B cell (primary cell): ENCODE measurements around the gene RTCB. TPM values are rescaled to one million over a fixed set of nuclear protein-coding genes. Genes with fewer than 3 reads are reported as not detected.

Experiments used
- ATAC-seq: fragments of 200-7000 bp; cut with Tn5 transposase; one replicate; pipeline ENCODE4 v1.10.0; 2021; ENCODE audit warnings: low read depth, mild to moderate bottlenecking, moderate number of reproducible peaks, moderate library complexity
- CTCF ChIA-PET: fragments of 350-600 bp; sonication (Branson Sonifier 250); formaldehyde crosslinking; loops from one replicate; lab custom pipeline; 2021; ENCODE audit warnings: antibody characterized with exemption, inconsistent platforms; lab: Charles Lee
- POLR2A ChIA-PET: fragments of 350-600 bp; sonication (Branson Sonifier 250); formaldehyde crosslinking; loops from one replicate; lab custom pipeline; 2021; ENCODE audit warnings: antibody characterized with exemption; lab: Charles Lee
- DNase-seq: peaks from one replicate; pipeline ENCODE4 v3.0.0; 2013
- H2AFZ ChIP-seq: 2 replicates; pipeline ENCODE4 v1.6.1; 2012; ENCODE audit warnings: mild to moderate bottlenecking, low read depth, low read length; ENCODE audit not compliant: insufficient read depth, poor library complexity, severe bottlenecking
- H3K27ac ChIP-seq, 2 donors: 1 replicate in 1 of 2; 2 replicates in 1 of 2; pipeline ENCODE4 v1.5.1; 2012 to 2013; ENCODE audit warnings: low read length in 2 of 2, mild to moderate bottlenecking in 2 of 2, moderate library complexity in 1 of 2
- H3K27me3 ChIP-seq, 4 experiments: fragments of 200-600 bp in 1 of 4; sonication (generic) in 1 of 4; replicated peaks in 1 of 4; 1 replicate in 2 of 4; 2 replicates in 2 of 4; pipeline versions ENCODE4 v1.6.1 to v1.7.0; 2013 to 2016; ENCODE audit warnings: low read length in 3 of 4, mild to moderate bottlenecking in 2 of 4, mixed read lengths in 1 of 4, moderate library complexity in 1 of 4; ENCODE audit not compliant: insufficient read depth in 4 of 4, control insufficient read depth in 3 of 4; ENCODE audit errors: control extremely low read depth in 1 of 4
- H3K36me3 ChIP-seq, 2 experiments: replicated peaks in 1 of 2; 1 replicate in 1 of 2; 2 replicates in 1 of 2; pipeline versions ENCODE4 v1.6.1 to v1.7.1; 2013; ENCODE audit warnings: low read length in 1 of 2; ENCODE audit not compliant: insufficient read depth in 2 of 2, control insufficient read depth in 1 of 2; ENCODE audit errors: control extremely low read depth in 1 of 2, extremely low read depth in 1 of 2
- H3K4me1 ChIP-seq, 2 donors: fragments of 200-600 bp in 1 of 2; sonication (generic) in 1 of 2; 1 replicate in 1 of 2; 2 replicates in 1 of 2; pipeline versions ENCODE4 v1.5.1 to v1.6.1; 2013 to 2017; ENCODE audit warnings: low read length in 2 of 2; ENCODE audit not compliant: control insufficient read depth in 2 of 2, insufficient read depth in 2 of 2
- H3K4me2 ChIP-seq: replicated peaks from 2 replicates; pipeline ENCODE3; 2012; ENCODE audit warnings: mild to moderate bottlenecking, low read depth, low read length; ENCODE audit not compliant: poor library complexity, severe bottlenecking
- H3K4me3 ChIP-seq, 5 experiments: fragments of 200-600 bp in 1 of 5; sonication (generic) in 1 of 5; 1 replicate in 3 of 5; 2 replicates in 2 of 5; pipeline versions ENCODE4 v1.5.1 to v1.7.0; 2011 to 2016; ENCODE audit warnings: low read length in 4 of 5, mild to moderate bottlenecking in 4 of 5, low read depth in 2 of 5, control low read depth in 1 of 5, moderate library complexity in 1 of 5; ENCODE audit not compliant: insufficient read depth in 1 of 5; ENCODE audit errors: control extremely low read depth in 1 of 5, extremely low read depth in 1 of 5
- H3K79me2 ChIP-seq: fragments of 200-600 bp; sonication (generic); one replicate; pipeline ENCODE4 v1.6.0; 2016; ENCODE audit warnings: low read length; ENCODE audit not compliant: control insufficient read depth, insufficient read depth
- H3K9ac ChIP-seq: fragments of 200-600 bp; sonication (generic); 2 replicates; pipeline ENCODE4 v1.6.1; 2017; ENCODE audit warnings: mild to moderate bottlenecking, low read length, moderate library complexity
- H3K9me3 ChIP-seq, 3 donors: one replicate each; pipeline versions ENCODE4 v1.6.1 to v1.7.1; 2013; ENCODE audit warnings: low read length in 2 of 3; ENCODE audit not compliant: control insufficient read depth in 2 of 3, insufficient read depth in 1 of 3; ENCODE audit errors: control extremely low read depth in 1 of 3
- H4K20me1 ChIP-seq: 2 replicates; pipeline ENCODE4 v1.6.0; 2012; ENCODE audit warnings: mild to moderate bottlenecking, low read length; ENCODE audit not compliant: insufficient read depth, control insufficient read depth, poor library complexity, severe bottlenecking
- H3K27ac Mint-ChIP-seq: one replicate; pipeline ENCODE4 v1.8.0; 2021; ENCODE audit warnings: mixed read lengths
- H3K27me3 Mint-ChIP-seq: one replicate; pipeline ENCODE4 v1.8.0; 2021; ENCODE audit warnings: mixed read lengths
- H3K4me1 Mint-ChIP-seq: one replicate; pipeline ENCODE4 v1.8.0; 2021; ENCODE audit warnings: mixed read lengths
- H3K4me3 Mint-ChIP-seq: one replicate; pipeline ENCODE4 v1.8.0; 2021; ENCODE audit warnings: mixed read lengths
- H3K9me3 Mint-ChIP-seq: one replicate; pipeline ENCODE4 v1.8.0; 2022; ENCODE audit warnings: mixed read lengths; ENCODE audit not compliant: insufficient read depth
- CTCF ChIP-seq: fragments of 200-600 bp; IDR thresholded peaks from one replicate; pipeline ENCODE4 v1.8.0; 2022; ENCODE audit warnings: antibody characterized with exemption, mild to moderate bottlenecking
- EZH2 ChIP-seq: IDR thresholded peaks from 2 replicates; pipeline ENCODE4 v1.6.1; 2012; ENCODE audit warnings: borderline replicate concordance, low read depth, mild to moderate bottlenecking, moderate library complexity, low read length; ENCODE audit not compliant: insufficient read depth, poor library complexity, severe bottlenecking
- WGBS: methylation state at CpG from one replicate; pipeline ENCODE4 v1.1.5; 2013; ENCODE audit warnings: missing lambda C conversion rate; ENCODE audit not compliant: insufficient coverage; 5-methylcytosine and 5-hydroxymethylcytosine counted together
- intact Hi-C: fragments of 100-400 bp; cut with micrococcal nuclease; formaldehyde crosslinking; loops from one replicate; pipeline ENCODE4 v1.10.0; 2022
- polyA plus RNA-seq: library from polyadenylated mRNA; depleted of rRNA; stranded (reverse); fragments of >200 nt; gene quantifications from 2 replicates; pipeline ENCODE4 v1.2.3, GENCODE V29; 2012
- total RNA-seq, 2 donors: library from RNA; stranded (reverse); fragments of 120-200 nt in 1 of 2; gene quantifications; 1 replicate in 1 of 2; 2 replicates in 1 of 2; pipeline versions ENCODE4 v1.2.3 to v1.2.4, GENCODE V29; 2013 to 2022

RTCB gene
- total and polyA plus RNA-seq, 2 donors (not counting 1 experiment from before 2014, with no cell fraction given): 32.8 to 60.1 TPM

- H4K20me1 ChIP-seq: no peaks in the 10 kb centered on the region
- H2AFZ ChIP-seq: peak overlapping the region; percentile 0
- H3K4me3 Mint-ChIP-seq: peak overlapping the region; percentile 26
- H3K36me3 ChIP-seq: peaks cover 21 to 38% of the 10 kb centered on the region in 2 experiments
- no peaks in the 10 kb centered on the region for H3K27me3 Mint-ChIP-seq
- no peak for TF ChIP-seq EZH2
- no peak for TF ChIP-seq CTCF
- peak; percentile 79 for DNase-seq
- WGBS: no CpG with 5 or more reads among the region's 3 CpGs
- H3K4me2 ChIP-seq: peak overlapping the region; percentile 68
- H3K4me3 ChIP-seq: peak overlapping the region in 1 of 5 experiments; percentile 36
- peak overlapping the region; percentile 56 to 65 for H3K27ac ChIP-seq
- peaks cover 55% of the 10 kb centered on the region for H3K4me1 Mint-ChIP-seq
- CTCF ChIA-PET: no interaction called here
- H3K4me1 ChIP-seq: peaks cover 45% of the 10 kb centered on the region in 2 donors
- no peaks in the 10 kb centered on the region for H3K27me3 ChIP-seq
- intact Hi-C loops: loop anchor here (1.0 kb wide), 1 partner anchor 68 kb away; no protein-coding TSS in a partner anchor
- peaks cover 0 to 5% (median 1%) of the 10 kb centered on the region in 3 donors for H3K9me3 ChIP-seq
- peak overlapping the region; percentile 21 for H3K9ac ChIP-seq
- peak; percentile 69 for ATAC-seq
- peaks cover 42% of the 10 kb centered on the region for H3K79me2 ChIP-seq
- no peaks in the 10 kb centered on the region for H3K9me3 Mint-ChIP-seq
- peak overlapping the region; percentile 62 for H3K27ac Mint-ChIP-seq
- POLR2A ChIA-PET: no interaction called here
Observed at GRCh38 chr22:32407312-32407711, 4.7 kb downstream of the RTCB start.

DNA sequence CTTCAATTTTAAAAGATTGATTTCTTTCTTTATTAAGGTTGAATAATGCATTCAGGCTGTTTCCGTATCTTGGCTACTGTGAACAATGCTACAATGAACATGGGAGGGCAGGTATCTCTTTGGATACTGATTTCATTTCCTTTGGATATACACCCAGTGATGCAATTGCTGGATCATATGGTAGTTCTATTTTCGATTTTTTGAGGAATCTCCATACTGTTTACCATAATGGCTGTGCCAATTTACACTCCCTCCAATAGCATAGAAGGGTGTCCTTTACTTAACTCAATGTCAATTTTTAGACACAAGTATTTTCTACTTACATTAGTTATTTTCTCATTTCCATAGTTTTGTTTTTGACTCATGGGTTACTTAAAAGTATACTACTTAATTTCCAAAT is 8.0 kb downstream of the RTCB start:
- H3K27ac ChIP-seq: no peak overlapping the region
- H3K27me3 ChIP-seq: no peaks in the 10 kb centered on the region
- H3K36me3 ChIP-seq: peaks cover 39 to 71% of the 10 kb centered on the region in 2 experiments
- Mint-ChIP-seq H3K9me3 (no peaks in the 10 kb centered on the region), H3K4me1 (peaks cover 29% of the 10 kb centered on the region), H3K27me3 (no peaks in the 10 kb centered on the region), H3K4me3 (no peak overlapping the region), H3K27ac (no peak overlapping the region)
- POLR2A ChIA-PET: no interaction called here
- ATAC-seq (no peak), DNase-seq (no peak)
- no peak overlapping the region for H3K4me2 ChIP-seq
- no peaks in the 10 kb centered on the region for H4K20me1 ChIP-seq
- no peak overlapping the region for H2AFZ ChIP-seq
- peaks cover 0 to 5% (median 1%) of the 10 kb centered on the region in 3 donors for H3K9me3 ChIP-seq
- TF ChIP-seq EZH2 (no peak), CTCF (no peak)
- intact Hi-C loops: no loop called here
- no peak overlapping the region for H3K9ac ChIP-seq
- H3K4me1 ChIP-seq: peaks cover 27 to 28% of the 10 kb centered on the region in 2 donors
- peaks cover 16% of the 10 kb centered on the region for H3K79me2 ChIP-seq
- H3K4me3 ChIP-seq: no peak overlapping the region
- WGBS: no CpG with 5 or more reads among the region's 2 CpGs
- CTCF ChIA-PET: interaction anchor here (1.2 kb wide), 1 partner anchor 71 kb away, joined by 4 read pairs; the partner anchor contains the start of gene FBXO7
